ENCODE data around the gene NAV2.

- TF ChIP-seq, protein P1, sequence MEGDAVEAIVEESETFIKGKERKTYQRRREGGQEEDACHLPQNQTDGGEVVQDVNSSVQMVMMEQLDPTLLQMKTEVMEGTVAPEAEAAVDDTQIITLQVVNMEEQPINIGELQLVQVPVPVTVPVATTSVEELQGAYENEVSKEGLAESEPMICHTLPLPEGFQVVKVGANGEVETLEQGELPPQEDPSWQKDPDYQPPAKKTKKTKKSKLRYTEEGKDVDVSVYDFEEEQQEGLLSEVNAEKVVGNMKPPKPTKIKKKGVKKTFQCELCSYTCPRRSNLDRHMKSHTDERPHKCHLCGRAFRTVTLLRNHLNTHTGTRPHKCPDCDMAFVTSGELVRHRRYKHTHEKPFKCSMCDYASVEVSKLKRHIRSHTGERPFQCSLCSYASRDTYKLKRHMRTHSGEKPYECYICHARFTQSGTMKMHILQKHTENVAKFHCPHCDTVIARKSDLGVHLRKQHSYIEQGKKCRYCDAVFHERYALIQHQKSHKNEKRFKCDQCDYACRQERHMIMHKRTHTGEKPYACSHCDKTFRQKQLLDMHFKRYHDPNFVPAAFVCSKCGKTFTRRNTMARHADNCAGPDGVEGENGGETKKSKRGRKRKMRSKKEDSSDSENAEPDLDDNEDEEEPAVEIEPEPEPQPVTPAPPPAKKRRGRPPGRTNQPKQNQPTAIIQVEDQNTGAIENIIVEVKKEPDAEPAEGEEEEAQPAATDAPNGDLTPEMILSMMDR (conservative IDR thresholded peaks at IDR 0.05) = no peak
- no peak for TF ChIP-seq EZH2 (IDR thresholded peaks at IDR 0.05; ENCODE audit: low read depth)
Observed at GRCh38 chr11:20120134-20120925, 407.7 kb downstream of the NAV2 start.

All from PC-9 (cell line).